ENCODE results near the gene BMI1.

GRCh38 chr10:22363305-22363704 lies 42.4 kb downstream of the BMI1 start:
- TF ChIP-seq BHLHE40 (IDR thresholded peaks at IDR 0.05; ENCODE audit: borderline replicate concordance) = no peak
- no peak for TF ChIP-seq ELF4 (IDR thresholded peaks at IDR 0.05)
- no peak for TF ChIP-seq TARDBP (IDR thresholded peaks at IDR 0.05)
- TF ChIP-seq FOXA1 (IDR thresholded peaks at IDR 0.05) = no peak
- TF ChIP-seq SUZ12 (IDR thresholded peaks at IDR 0.05) = no peak
- TF ChIP-seq NFRKB (IDR thresholded peaks at IDR 0.05) = no peak

All from HEK293T (cell line).